ENCODE data around the gene CATSPER3. TPM values are rescaled to one million over a fixed set of nuclear protein-coding genes. Genes with fewer than 3 reads are reported as not detected.

Gene CATSPER3
- total RNA-seq, 3 donors from 2014 or later, result 0.16 to 0.63 (median 0.38) TPM

GRCh38 chr5:135042595-135042994, 74.9 kb downstream of the CATSPER3 start:
- peaks cover 12% of the 10 kb centered on the region for H3K4me1 Mint-ChIP-seq (ENCODE audit: low read depth)
- H3K27me3 Mint-ChIP-seq (ENCODE audit: low read depth), result peaks cover 71% of the 10 kb centered on the region
- DNase-seq, result no peak
- no peak overlapping the region for H3K4me3 Mint-ChIP-seq
- H3K9me3 Mint-ChIP-seq, result no peaks in the 10 kb centered on the region
- no peak for ATAC-seq
- no peaks in the 10 kb centered on the region for H3K36me3 Mint-ChIP-seq (ENCODE audit: insufficient read depth)

GRCh38 chr5:135045488-135045887, 77.8 kb downstream of the CATSPER3 start:
- ATAC-seq, result no peak
- DNase-seq, result no peak
- no peaks in the 10 kb centered on the region for H3K36me3 Mint-ChIP-seq (ENCODE audit: insufficient read depth)
- H3K4me3 Mint-ChIP-seq, result no peak overlapping the region
- H3K9me3 Mint-ChIP-seq, result no peaks in the 10 kb centered on the region
- peaks cover 2% of the 10 kb centered on the region for H3K4me1 Mint-ChIP-seq (ENCODE audit: low read depth)
- peaks cover 68% of the 10 kb centered on the region for H3K27me3 Mint-ChIP-seq (ENCODE audit: low read depth)

DNA sequence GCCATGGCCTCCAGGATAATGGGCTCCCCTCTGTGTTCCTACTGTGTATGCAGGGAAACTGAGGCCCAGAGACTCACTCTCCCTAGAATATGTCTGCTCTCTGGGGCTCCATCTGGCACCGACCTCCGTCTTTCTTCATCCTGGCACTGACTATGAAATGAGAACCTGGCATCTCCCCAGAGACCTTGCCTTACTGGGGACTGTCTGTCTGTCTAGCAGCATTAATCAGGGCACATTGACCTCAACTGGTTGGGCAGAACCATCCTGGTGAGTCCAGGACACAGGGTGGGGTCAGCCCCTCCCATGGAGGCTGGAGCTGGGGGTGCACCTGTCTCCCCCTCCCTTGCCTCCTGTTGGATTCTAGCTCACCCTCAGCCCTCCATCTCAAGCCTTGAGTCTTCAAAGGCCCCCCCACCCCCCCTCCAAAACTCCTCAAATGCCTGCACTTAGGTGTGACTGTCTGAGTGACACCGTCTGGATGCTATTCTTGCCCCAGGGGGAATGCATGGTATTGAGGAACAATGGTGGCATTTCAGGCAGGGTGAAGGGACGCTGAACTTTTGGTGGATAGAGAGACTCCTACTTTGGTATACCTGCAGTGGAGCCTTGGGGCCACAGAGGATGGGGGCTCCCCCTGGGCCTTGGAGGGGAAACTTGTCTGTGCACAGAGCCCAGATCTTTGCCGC, 79.1 kb downstream of the CATSPER3 start:
- no peak for ATAC-seq

GRCh38 chr5:135047347-135047695, 79.6 kb downstream of the CATSPER3 start:
- ATAC-seq, result no peak
- DNase-seq, result no peak
- Mint-ChIP-seq H3K4me3 (no peak overlapping the region), H3K27me3 (ENCODE audit: low read depth) (peaks cover 69% of the 10 kb centered on the region), H3K36me3 (ENCODE audit: insufficient read depth) (no peaks in the 10 kb centered on the region), H3K4me1 (ENCODE audit: low read depth) (no peaks in the 10 kb centered on the region), H3K9me3 (no peaks in the 10 kb centered on the region)

More for the DNA sequence above, 79.1 kb downstream of the CATSPER3 start:
- Mint-ChIP-seq H3K36me3 (ENCODE audit: insufficient read depth) (no peaks in the 10 kb centered on the region), H3K27me3 (ENCODE audit: low read depth) (peaks cover 68% of the 10 kb centered on the region), H3K9me3 (no peaks in the 10 kb centered on the region), H3K4me1 (ENCODE audit: low read depth) (no peaks in the 10 kb centered on the region), H3K4me3 (no peak overlapping the region)
- DNase-seq, result no peak

DNA sequence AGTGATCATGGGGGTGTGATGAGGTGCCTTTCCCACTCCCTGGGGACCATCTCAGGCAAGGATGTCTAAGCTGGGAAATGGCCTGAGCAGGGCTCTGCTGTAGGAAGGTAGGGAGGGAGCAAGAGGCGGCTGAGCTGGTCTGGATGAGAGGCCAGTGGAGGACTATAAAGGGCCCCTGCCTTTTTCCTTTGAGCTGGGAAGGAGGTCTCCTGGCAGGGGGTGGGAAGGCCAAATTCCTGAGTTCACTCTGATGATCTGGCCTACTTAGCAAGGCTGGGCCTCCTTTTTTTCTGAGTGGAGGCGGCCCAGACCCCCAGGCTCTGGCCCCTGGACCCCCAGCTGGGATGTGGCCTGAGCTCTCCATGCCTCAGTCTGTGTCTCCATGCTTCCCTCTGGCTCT, 80.6 kb downstream of the CATSPER3 start:
- no peaks in the 10 kb centered on the region for H3K9me3 Mint-ChIP-seq
- H3K36me3 Mint-ChIP-seq (ENCODE audit: insufficient read depth), result no peaks in the 10 kb centered on the region
- DNase-seq (no peak), ATAC-seq (no peak)
- peaks cover 70% of the 10 kb centered on the region for H3K27me3 Mint-ChIP-seq (ENCODE audit: low read depth)
- peaks cover 3% of the 10 kb centered on the region for H3K4me1 Mint-ChIP-seq (ENCODE audit: low read depth)
- H3K4me3 Mint-ChIP-seq, result no peak overlapping the region

DNA sequence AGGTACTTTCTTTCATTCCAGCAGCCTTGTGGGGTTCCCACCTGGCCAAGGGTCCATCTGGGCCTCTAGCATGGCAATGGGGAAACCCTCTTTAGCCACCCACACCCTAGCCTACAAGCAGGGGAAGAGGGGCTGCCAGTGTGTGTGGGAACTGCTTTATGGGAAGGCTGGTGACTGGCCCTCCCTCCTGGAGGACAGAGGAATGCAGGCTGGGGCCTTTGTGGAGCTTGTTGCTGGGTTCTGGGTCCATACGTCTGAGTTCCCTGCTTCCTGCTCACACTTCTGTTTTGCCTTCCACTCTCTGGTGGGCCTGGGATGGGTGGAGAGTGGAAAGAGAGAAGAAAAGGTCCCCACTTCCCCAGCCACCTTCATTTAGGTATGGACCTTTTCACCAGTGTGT, 81.2 kb downstream of the CATSPER3 start:
- no peak for ATAC-seq

DNA sequence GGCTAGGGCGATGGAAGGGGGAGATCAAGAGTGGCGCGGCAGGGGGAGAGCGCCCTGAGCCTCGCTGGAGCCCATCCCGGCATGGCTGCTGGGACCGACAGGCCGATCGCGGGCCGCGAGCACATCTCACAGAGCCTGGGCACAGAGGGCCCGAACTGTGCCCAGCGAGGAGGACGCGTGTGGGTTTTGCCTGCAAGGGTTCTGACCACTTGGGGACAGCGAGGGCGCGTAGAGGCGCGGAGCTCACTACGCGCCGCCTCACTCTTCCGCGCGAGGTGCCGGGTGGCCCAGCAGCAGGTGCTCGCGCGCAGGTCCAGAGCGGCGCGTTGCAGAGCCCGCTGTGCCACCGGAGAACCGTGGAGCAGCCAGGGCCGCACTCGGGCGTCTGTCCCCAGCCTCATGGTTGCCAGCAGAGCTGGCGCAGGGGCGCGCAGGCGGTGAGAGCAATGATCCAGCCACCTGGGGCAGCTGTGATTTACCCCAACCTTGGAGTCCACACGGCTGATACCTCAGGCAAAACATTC, 82.6 kb downstream of the CATSPER3 start:
- Mint-ChIP-seq H3K9me3 (no peaks in the 10 kb centered on the region), H3K27me3 (ENCODE audit: low read depth) (peaks cover 54% of the 10 kb centered on the region), H3K4me3 (no peak overlapping the region), H3K4me1 (ENCODE audit: low read depth) (peaks cover 7% of the 10 kb centered on the region), H3K36me3 (ENCODE audit: insufficient read depth) (no peaks in the 10 kb centered on the region)
- ATAC-seq, result peak in 1 of 2 donors; percentile 28
- DNase-seq, result no peak

More for the DNA sequence above, 81.2 kb downstream of the CATSPER3 start:
- peaks cover 63% of the 10 kb centered on the region for H3K27me3 Mint-ChIP-seq (ENCODE audit: low read depth)
- H3K4me1 Mint-ChIP-seq (ENCODE audit: low read depth), result peaks cover 7% of the 10 kb centered on the region
- H3K4me3 Mint-ChIP-seq, result no peak overlapping the region
- no peaks in the 10 kb centered on the region for H3K9me3 Mint-ChIP-seq
- DNase-seq, result no peak
- no peaks in the 10 kb centered on the region for H3K36me3 Mint-ChIP-seq (ENCODE audit: insufficient read depth)

DNA sequence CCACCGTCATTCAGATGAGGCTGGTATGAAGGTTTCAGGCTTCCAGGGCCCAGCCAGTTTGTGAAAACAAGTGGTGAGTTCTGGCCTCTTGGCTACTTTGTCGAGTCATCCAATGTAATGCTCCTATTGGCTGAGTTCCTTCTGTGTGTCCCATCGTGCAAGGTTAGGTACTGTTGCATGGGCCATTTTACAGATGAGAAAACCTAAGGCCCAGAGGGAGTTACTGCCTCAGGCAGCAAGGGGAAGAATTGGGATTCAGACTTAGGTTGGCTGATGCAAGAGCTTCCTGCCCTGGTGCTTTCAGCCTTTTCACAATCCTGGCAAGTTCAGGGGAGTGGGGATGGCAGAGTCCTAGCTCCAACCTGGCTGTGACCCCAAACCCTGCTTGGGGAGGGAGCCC, 83.7 kb downstream of the CATSPER3 start:
- Mint-ChIP-seq H3K4me3 (no peak overlapping the region), H3K36me3 (ENCODE audit: insufficient read depth) (no peaks in the 10 kb centered on the region), H3K27me3 (ENCODE audit: low read depth) (peaks cover 50% of the 10 kb centered on the region), H3K9me3 (no peaks in the 10 kb centered on the region), H3K4me1 (ENCODE audit: low read depth) (peaks cover 7% of the 10 kb centered on the region)
- DNase-seq, result no peak
- ATAC-seq, result no peak

DNA sequence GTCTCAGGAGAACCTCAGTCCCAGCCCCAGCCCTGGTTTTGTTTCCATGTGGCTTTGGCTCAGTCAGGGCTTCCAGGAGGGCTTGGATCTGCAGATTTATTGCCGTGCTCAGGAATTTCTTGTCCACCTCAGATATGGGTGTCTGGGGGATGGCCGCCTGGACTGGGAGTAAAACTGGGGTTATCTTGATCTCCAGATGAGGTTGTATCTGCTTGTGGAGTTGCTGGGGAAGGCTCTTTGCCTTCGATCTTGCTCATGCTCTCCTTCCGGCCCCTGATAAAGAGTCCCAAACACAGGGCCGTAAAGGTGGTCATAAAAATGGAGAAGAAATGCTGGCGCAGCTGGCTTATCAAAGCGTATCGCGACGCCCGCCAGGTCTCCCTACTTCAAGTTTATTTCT, 84.2 kb downstream of the CATSPER3 start:
- ATAC-seq (no peak), DNase-seq (no peak)
- H3K4me3 Mint-ChIP-seq, result no peak overlapping the region
- no peaks in the 10 kb centered on the region for H3K36me3 Mint-ChIP-seq (ENCODE audit: insufficient read depth)
- H3K4me1 Mint-ChIP-seq (ENCODE audit: low read depth), result peaks cover 7% of the 10 kb centered on the region
- H3K27me3 Mint-ChIP-seq (ENCODE audit: low read depth), result peaks cover 54% of the 10 kb centered on the region
- H3K9me3 Mint-ChIP-seq, result no peaks in the 10 kb centered on the region

GRCh38 chr5:135052511-135053145, 84.9 kb downstream of the CATSPER3 start:
- ATAC-seq, result no peak
- Mint-ChIP-seq H3K36me3 (ENCODE audit: insufficient read depth) (no peaks in the 10 kb centered on the region), H3K4me1 (ENCODE audit: low read depth) (peaks cover 7% of the 10 kb centered on the region), H3K4me3 (no peak overlapping the region), H3K27me3 (ENCODE audit: low read depth) (peaks cover 53% of the 10 kb centered on the region), H3K9me3 (no peaks in the 10 kb centered on the region)
- DNase-seq, result no peak

DNA sequence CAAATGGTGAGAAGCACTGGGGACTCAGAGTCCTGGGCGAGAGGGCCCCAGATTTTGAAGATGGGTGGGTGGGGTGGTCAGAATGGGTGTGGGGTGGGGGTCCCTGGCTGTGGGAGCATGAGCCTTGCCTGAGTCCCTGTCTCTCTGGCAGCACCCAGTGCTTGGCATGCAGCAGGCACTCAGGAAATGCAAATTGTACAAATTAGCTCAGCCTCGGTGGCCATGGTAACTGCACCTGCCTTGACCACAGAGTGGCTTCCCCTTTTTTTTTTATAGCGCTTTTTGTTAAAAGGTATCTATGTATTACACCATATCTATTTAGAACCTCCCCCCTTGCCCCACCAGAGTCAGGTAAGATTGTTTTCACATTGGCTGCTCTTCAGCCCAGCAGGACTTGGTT, 85.6 kb downstream of the CATSPER3 start:
- Mint-ChIP-seq H3K36me3 (ENCODE audit: insufficient read depth) (no peaks in the 10 kb centered on the region), H3K4me1 (ENCODE audit: low read depth) (peaks cover 7% of the 10 kb centered on the region), H3K9me3 (no peaks in the 10 kb centered on the region), H3K27me3 (ENCODE audit: low read depth) (peaks cover 47% of the 10 kb centered on the region), H3K4me3 (no peak overlapping the region)
- ATAC-seq (no peak), DNase-seq (no peak)

DNA sequence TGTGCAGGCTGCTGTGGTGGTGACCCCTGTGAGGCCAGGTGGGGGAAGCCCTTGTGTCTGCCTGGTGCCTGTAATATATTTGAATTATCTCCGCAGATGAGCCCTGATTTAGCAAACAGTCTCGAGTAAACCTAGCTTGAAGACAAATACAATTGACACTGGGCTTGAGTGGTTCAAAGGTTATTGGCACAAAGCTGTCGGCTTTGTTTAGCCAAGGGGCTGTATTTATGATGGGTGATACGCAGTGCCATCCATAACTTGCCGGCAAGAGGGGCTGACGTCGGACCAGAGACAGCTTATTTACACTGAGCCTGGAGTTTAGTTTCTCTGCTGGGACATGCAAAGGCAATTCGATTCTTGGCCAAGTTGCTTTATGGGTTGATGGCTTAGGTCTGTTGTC, 86.3 kb downstream of the CATSPER3 start:
- DNase-seq (no peak), ATAC-seq (no peak)
- Mint-ChIP-seq H3K36me3 (ENCODE audit: insufficient read depth) (no peaks in the 10 kb centered on the region), H3K9me3 (no peaks in the 10 kb centered on the region), H3K4me1 (ENCODE audit: low read depth) (peaks cover 7% of the 10 kb centered on the region), H3K4me3 (no peak overlapping the region), H3K27me3 (ENCODE audit: low read depth) (peaks cover 47% of the 10 kb centered on the region)

DNA sequence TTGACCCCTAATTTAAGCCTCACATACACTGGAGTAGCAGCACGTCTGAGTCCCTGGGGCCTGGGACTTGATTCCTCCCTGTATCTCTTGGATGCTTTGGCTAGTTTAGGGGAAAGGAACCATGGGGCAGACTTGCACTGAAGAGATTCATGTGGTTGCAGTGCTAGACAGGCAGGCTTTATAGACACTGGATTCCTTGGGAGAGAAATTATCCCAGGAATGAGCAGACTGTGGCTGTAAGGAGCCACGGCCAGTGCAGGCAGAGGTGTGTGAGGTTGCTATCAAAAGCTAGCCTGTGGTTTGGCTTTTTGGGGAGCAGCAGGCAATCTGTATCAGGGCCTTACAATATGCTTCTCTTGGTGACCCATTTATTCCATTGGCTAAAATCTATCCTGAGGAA, 86.8 kb downstream of the CATSPER3 start:
- Mint-ChIP-seq H3K36me3 (ENCODE audit: insufficient read depth) (no peaks in the 10 kb centered on the region), H3K4me3 (no peak overlapping the region), H3K4me1 (ENCODE audit: low read depth) (peaks cover 7% of the 10 kb centered on the region), H3K27me3 (ENCODE audit: low read depth) (peaks cover 42% of the 10 kb centered on the region), H3K9me3 (no peaks in the 10 kb centered on the region)
- ATAC-seq (no peak), DNase-seq (no peak)

- Mint-ChIP-seq H3K9me3 (no peaks in the 10 kb centered on the region), H3K27me3 (ENCODE audit: low read depth) (peaks cover 34% of the 10 kb centered on the region), H3K4me3 (no peak overlapping the region), H3K36me3 (ENCODE audit: insufficient read depth) (no peaks in the 10 kb centered on the region), H3K4me1 (ENCODE audit: low read depth) (peaks cover 7% of the 10 kb centered on the region)
- ATAC-seq (no peak), DNase-seq (no peak)
These were observed 87.7 kb downstream of the CATSPER3 start for GRCh38 chr5:135055396-135055795.
